ENCODE data around the gene LMO1.

LMO1 gene

DNA sequence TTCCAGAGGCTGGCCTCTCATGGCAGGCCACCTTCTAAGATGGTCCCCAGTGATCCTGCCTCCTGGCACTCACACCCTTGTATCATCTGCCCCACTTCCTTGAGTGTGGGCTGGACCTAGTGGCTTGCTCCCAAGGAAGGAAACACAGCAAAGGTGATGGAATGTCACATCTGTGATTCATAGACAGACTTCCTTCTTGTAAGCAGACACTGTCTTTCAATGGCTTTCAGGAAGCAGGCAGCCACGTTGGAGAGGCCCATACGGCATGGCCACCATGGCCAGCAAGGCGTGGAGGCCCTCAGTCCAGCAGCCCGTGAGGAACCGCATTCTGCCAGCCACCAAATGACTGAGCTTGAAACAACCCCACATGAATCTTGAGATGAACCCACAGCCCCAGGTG is 11.3 kb downstream of the LMO1 start:
- Histone ChIP-seq H3K27me3 (ENCODE audit: low read depth, low read length) (no peaks in the 10 kb centered on the region), H3K36me3 (ENCODE audit: control insufficient read depth in 1 of 2, insufficient read depth in 2 of 2, low read length in 2 of 2) (no peaks in the 10 kb centered on the region), H3K9me3 (ENCODE audit: control insufficient read depth in 1 of 2, low read length in 2 of 2) (no peaks in the 10 kb centered on the region), H3K4me3 (ENCODE audit: low read depth in 1 of 2, low read length in 2 of 2) (no peak overlapping the region), H3K4me1 (ENCODE audit: control insufficient read depth in 1 of 2, insufficient read depth in 2 of 2, low read length in 2 of 2) (no peaks in the 10 kb centered on the region), H3K27ac (ENCODE audit: low read length) (no peak overlapping the region)

DNA sequence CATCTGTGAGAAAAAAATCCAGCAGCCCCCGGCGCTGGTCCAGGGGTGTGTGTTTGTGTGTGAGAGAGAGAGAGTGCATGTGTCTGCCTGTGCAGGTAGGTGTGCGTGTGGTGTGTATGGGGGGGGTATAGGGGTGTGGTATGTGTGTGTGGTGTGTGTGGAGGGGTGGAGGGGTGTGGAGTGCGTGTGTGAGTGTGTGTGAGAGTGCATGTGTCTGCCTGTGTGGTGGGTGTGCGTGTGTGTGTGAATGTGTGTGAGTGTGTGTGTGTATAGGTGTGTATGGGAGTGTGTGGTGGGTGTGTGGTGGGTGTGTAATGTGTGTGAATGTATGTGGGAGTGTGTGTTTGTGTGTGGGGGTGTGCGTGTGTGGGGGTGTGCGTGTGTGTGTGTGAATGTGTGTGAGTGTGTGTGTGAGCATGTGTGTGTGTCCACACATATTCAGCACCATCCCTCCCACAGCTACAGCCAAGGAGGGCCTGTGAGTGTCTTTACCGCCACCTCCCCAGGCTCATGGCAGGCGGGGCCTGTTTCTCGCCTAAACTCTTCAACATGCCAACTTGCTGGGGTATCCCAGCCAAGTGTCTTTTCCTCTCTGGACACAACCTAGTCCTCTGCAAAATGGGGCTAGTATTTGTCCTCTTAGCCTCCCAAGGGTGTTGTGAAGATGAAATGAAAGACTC is 11.9 kb downstream of the LMO1 start:
- Histone ChIP-seq H3K4me1 (ENCODE audit: control insufficient read depth in 1 of 2, insufficient read depth in 2 of 2, low read length in 2 of 2) (no peaks in the 10 kb centered on the region), H3K36me3 (ENCODE audit: control insufficient read depth in 1 of 2, insufficient read depth in 2 of 2, low read length in 2 of 2) (no peaks in the 10 kb centered on the region), H3K9me3 (ENCODE audit: control insufficient read depth in 1 of 2, low read length in 2 of 2) (no peaks in the 10 kb centered on the region), H3K27me3 (ENCODE audit: low read depth, low read length) (peaks cover 4% of the 10 kb centered on the region), H3K4me3 (ENCODE audit: low read depth in 1 of 2, low read length in 2 of 2) (no peak overlapping the region), H3K27ac (ENCODE audit: low read length) (no peak overlapping the region)

DNA sequence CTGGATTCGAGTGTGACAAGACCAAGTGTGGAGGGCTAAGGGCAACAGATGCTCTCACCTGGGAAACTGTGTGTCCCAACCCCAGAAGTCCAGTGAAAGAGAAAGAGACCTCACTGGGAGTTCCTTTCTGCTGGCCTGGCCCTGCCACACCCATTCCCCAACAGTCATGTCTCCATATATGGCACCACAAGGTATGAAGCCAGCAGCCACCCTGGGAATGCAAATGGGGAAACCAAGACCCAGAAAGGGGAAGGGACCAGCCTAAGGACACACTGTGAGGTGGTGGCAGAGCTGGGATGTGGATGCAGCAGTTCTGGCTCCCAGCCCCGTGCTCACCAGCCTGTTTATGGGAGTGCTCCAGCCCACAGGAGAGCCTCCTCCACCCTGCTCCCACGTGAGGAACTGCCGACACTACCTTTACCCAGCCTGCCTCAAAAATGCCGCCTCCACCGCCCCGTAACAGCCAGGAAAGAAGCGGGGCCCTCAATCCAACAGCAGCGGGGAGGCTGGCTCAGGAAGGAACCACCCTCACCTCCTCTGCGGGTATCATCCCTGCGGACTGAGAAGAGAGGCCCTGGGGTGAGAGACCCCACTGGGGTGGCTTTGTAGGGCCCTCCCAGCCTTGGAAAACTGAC is 12.6 kb downstream of the LMO1 start:
- no peak overlapping the region for H3K4me3 ChIP-seq (ENCODE audit: low read depth in 1 of 2, low read length in 2 of 2)
- peaks cover 4% of the 10 kb centered on the region for H3K27me3 ChIP-seq (ENCODE audit: low read depth, low read length)
- H3K9me3 ChIP-seq (ENCODE audit: control insufficient read depth in 1 of 2, low read length in 2 of 2): no peaks in the 10 kb centered on the region
- H3K4me1 ChIP-seq (ENCODE audit: control insufficient read depth in 1 of 2, insufficient read depth in 2 of 2, low read length in 2 of 2): no peaks in the 10 kb centered on the region
- H3K36me3 ChIP-seq (ENCODE audit: control insufficient read depth in 1 of 2, insufficient read depth in 2 of 2, low read length in 2 of 2): no peaks in the 10 kb centered on the region
- H3K27ac ChIP-seq (ENCODE audit: low read length): no peak overlapping the region

DNA sequence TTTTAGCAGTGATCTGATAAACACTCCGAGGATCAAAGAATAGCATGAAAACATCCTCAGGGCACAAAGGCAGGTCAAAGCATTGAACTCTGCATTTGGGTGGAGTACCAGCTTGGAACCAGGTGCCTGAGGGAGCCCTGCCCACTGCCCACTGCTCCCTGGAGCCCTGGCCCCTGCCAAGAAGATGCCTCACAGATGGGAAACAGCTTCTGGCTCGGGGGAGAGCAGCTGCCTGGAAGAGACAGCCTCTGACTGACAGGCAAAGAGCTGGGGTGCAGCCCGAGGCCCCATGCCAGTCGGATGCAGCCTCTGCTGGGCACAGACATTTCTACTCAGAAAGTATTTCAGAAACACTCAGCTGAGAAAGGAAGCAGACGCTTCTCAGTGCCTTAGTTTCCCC is 13.2 kb downstream of the LMO1 start:
- H3K27ac ChIP-seq (ENCODE audit: low read length): no peak overlapping the region
- peaks cover 4% of the 10 kb centered on the region for H3K27me3 ChIP-seq (ENCODE audit: low read depth, low read length)
- H3K9me3 ChIP-seq (ENCODE audit: control insufficient read depth in 1 of 2, low read length in 2 of 2): no peaks in the 10 kb centered on the region
- H3K36me3 ChIP-seq (ENCODE audit: control insufficient read depth in 1 of 2, insufficient read depth in 2 of 2, low read length in 2 of 2): no peaks in the 10 kb centered on the region
- H3K4me1 ChIP-seq (ENCODE audit: control insufficient read depth in 1 of 2, insufficient read depth in 2 of 2, low read length in 2 of 2): no peaks in the 10 kb centered on the region
- no peak overlapping the region for H3K4me3 ChIP-seq (ENCODE audit: low read depth in 1 of 2, low read length in 2 of 2)

DNA sequence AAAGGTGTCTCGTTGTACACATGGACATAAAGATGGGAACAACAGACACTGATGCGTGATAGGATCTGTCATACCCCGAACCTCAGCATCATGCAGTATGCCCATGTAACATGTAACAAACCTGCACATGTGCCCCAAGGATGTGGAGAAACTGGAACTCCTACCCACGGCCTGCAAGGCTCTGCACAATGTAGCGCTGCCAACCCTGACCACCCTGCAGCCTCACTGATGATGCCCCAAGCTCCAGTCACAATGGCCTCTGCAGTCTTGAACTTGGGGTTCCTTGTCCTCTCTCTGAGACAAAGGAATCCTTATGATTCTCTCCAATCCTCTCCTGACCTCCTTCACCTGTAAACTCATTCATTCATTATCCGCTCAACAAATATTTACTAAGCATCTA is 14.2 kb downstream of the LMO1 start:
- H3K27ac ChIP-seq (ENCODE audit: low read length): no peak overlapping the region
- H3K4me3 ChIP-seq (ENCODE audit: low read depth in 1 of 2, low read length in 2 of 2): no peak overlapping the region
- no peaks in the 10 kb centered on the region for H3K4me1 ChIP-seq (ENCODE audit: control insufficient read depth in 1 of 2, insufficient read depth in 2 of 2, low read length in 2 of 2)
- H3K36me3 ChIP-seq (ENCODE audit: control insufficient read depth in 1 of 2, insufficient read depth in 2 of 2, low read length in 2 of 2): no peaks in the 10 kb centered on the region
- H3K9me3 ChIP-seq (ENCODE audit: control insufficient read depth in 1 of 2, low read length in 2 of 2): no peaks in the 10 kb centered on the region
- peaks cover 4% of the 10 kb centered on the region for H3K27me3 ChIP-seq (ENCODE audit: low read depth, low read length)

DNA sequence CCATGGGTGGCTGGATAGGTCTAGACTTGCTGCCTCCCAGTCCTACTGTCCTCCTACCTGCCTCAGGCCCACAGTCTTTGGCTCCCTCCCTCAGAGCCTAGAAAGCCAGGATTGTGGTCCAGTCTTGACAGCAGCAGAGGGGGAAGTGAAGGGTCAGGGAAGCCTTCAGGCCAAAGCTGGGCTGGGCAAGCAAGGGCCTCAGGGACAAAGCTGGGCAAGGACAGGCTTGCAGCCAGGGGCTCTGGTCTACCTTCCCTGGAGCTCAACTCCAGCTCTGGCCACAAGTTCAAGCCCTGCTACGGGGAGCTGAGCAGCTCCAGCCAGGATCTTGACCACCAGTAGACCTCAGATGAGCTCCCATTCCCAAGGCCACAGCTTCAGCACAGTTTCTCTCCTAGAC is 14.9 kb downstream of the LMO1 start:
- no peaks in the 10 kb centered on the region for H3K4me1 ChIP-seq (ENCODE audit: control insufficient read depth in 1 of 2, insufficient read depth in 2 of 2, low read length in 2 of 2)
- H3K36me3 ChIP-seq (ENCODE audit: control insufficient read depth in 1 of 2, insufficient read depth in 2 of 2, low read length in 2 of 2): no peaks in the 10 kb centered on the region
- no peaks in the 10 kb centered on the region for H3K9me3 ChIP-seq (ENCODE audit: control insufficient read depth in 1 of 2, low read length in 2 of 2)
- peaks cover 4% of the 10 kb centered on the region for H3K27me3 ChIP-seq (ENCODE audit: low read depth, low read length)
- H3K4me3 ChIP-seq (ENCODE audit: low read depth in 1 of 2, low read length in 2 of 2): no peak overlapping the region
- no peak overlapping the region for H3K27ac ChIP-seq (ENCODE audit: low read length)

DNA sequence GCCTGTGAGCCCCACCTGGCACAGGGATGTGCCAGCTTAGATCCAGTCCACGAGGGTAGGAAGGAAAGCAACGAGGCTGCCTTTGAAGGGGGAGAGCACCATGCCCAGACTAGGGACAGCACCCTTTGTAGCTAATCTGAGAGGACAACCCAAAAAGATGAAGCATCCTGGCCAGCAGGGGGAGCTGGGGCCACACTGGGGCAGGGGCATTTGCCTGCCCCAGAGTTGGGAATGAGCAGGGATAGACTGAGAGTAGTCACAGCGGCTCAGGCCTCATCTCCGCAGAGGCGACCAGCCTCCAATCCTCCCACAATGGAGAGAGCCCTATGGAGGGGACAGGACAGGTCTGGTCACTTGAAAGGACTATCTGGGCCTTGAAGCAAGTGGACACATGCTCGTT is 16.4 kb downstream of the LMO1 start:
- Histone ChIP-seq H3K4me1 (ENCODE audit: control insufficient read depth in 1 of 2, insufficient read depth in 2 of 2, low read length in 2 of 2) (no peaks in the 10 kb centered on the region), H3K36me3 (ENCODE audit: control insufficient read depth in 1 of 2, insufficient read depth in 2 of 2, low read length in 2 of 2) (no peaks in the 10 kb centered on the region), H3K9me3 (ENCODE audit: control insufficient read depth in 1 of 2, low read length in 2 of 2) (no peaks in the 10 kb centered on the region), H3K4me3 (ENCODE audit: low read depth in 1 of 2, low read length in 2 of 2) (no peak overlapping the region), H3K27me3 (ENCODE audit: low read depth, low read length) (peaks cover 4% of the 10 kb centered on the region), H3K27ac (ENCODE audit: low read length) (no peak overlapping the region)

DNA sequence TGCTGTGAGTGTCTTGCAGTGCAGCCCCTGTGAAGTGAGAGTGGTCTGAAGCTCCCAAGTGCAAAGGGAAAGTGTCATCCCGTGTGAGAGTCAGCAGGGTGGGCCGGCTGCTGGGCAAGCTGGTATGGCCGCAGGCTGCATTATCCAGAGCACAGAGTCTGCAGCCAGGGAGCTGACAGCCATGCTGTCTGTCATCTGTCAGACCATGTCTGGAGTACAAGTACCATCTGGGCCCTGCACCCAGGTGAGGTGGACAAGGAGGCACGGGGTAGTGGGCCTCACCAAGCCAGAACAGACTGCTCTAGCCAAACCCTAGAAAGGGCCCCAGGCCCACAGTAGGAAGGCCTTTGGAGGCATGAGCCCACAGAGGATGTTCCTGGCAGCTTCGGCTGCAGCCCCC is 20.2 kb downstream of the LMO1 start:
- Histone ChIP-seq H3K27ac (ENCODE audit: low read length) (no peak overlapping the region), H3K27me3 (ENCODE audit: low read depth, low read length) (peaks cover 4% of the 10 kb centered on the region), H3K36me3 (ENCODE audit: control insufficient read depth in 1 of 2, insufficient read depth in 2 of 2, low read length in 2 of 2) (no peaks in the 10 kb centered on the region), H3K9me3 (ENCODE audit: control insufficient read depth in 1 of 2, low read length in 2 of 2) (no peaks in the 10 kb centered on the region), H3K4me3 (ENCODE audit: low read depth in 1 of 2, low read length in 2 of 2) (no peak overlapping the region), H3K4me1 (ENCODE audit: control insufficient read depth in 1 of 2, insufficient read depth in 2 of 2, low read length in 2 of 2) (no peaks in the 10 kb centered on the region)

DNA sequence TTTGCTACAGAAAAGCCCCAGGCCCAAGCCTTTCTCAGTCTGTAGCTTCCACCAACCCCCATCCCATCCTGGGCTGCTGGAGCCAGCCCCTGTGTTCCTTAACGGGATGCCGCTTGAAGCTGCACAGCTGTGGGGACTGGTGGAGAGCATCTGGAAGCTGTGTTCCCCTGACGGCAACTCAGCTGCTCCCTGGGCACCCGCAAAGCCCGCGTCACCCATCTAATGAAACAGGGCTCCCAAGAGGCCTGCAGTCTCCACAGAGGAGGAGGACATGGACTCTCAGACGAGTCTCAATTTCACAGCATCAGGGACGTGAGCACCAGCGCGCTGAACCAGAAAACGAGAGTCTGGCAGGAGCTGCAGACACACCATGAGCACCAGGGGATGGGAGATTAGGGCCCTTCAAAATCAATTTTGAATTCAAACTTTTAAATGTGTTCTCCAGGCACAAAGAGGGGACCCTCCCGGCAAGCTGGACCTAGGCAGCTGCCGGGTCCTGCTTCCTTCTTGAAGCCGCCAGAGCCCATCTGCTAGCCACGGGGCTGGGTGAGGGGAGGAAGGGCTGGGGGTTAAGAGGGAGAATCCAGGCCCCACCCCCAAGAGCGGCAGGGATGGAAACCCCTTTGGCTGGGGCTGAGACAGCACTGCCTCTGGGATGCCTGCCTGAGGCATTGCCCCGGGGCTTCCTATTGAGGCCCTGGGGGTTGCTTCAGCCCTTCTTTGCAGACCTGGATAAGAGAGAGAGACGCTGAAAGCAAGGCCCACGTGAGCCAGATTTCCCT is 21.0 kb downstream of the LMO1 start:
- H3K9me3 ChIP-seq (ENCODE audit: control insufficient read depth in 1 of 2, low read length in 2 of 2): no peaks in the 10 kb centered on the region
- H3K4me1 ChIP-seq (ENCODE audit: control insufficient read depth in 1 of 2, insufficient read depth in 2 of 2, low read length in 2 of 2): no peaks in the 10 kb centered on the region
- H3K36me3 ChIP-seq (ENCODE audit: control insufficient read depth in 1 of 2, insufficient read depth in 2 of 2, low read length in 2 of 2): no peaks in the 10 kb centered on the region
- no peak overlapping the region for H3K4me3 ChIP-seq (ENCODE audit: low read depth in 1 of 2, low read length in 2 of 2)
- no peak overlapping the region for H3K27ac ChIP-seq (ENCODE audit: low read length)
- H3K27me3 ChIP-seq (ENCODE audit: low read depth, low read length): peaks cover 4% of the 10 kb centered on the region

DNA sequence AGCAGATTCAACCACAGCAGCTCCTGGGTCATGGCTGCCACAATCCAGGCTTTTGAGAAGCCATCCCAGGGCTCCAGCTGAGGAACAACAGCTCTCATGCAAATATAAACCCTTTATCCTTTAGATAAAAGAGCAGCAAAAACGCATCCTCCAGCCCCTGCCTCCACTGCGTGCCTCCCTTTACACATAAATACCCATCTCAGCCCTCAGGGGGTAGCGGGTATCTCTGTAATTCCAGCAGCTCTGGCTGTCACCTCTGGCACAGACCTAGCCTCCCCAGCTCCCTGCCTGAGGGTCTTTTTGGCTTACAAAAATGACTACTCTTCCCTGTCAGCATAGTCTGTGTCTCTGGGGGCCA is 21.6 kb downstream of the LMO1 start:
- no peak overlapping the region for H3K4me3 ChIP-seq (ENCODE audit: low read depth in 1 of 2, low read length in 2 of 2)
- no peak overlapping the region for H3K27ac ChIP-seq (ENCODE audit: low read length)
- no peaks in the 10 kb centered on the region for H3K36me3 ChIP-seq (ENCODE audit: control insufficient read depth in 1 of 2, insufficient read depth in 2 of 2, low read length in 2 of 2)
- H3K4me1 ChIP-seq (ENCODE audit: control insufficient read depth in 1 of 2, insufficient read depth in 2 of 2, low read length in 2 of 2): no peaks in the 10 kb centered on the region
- peaks cover 2% of the 10 kb centered on the region for H3K27me3 ChIP-seq (ENCODE audit: low read depth, low read length)
- H3K9me3 ChIP-seq (ENCODE audit: control insufficient read depth in 1 of 2, low read length in 2 of 2): no peaks in the 10 kb centered on the region

DNA sequence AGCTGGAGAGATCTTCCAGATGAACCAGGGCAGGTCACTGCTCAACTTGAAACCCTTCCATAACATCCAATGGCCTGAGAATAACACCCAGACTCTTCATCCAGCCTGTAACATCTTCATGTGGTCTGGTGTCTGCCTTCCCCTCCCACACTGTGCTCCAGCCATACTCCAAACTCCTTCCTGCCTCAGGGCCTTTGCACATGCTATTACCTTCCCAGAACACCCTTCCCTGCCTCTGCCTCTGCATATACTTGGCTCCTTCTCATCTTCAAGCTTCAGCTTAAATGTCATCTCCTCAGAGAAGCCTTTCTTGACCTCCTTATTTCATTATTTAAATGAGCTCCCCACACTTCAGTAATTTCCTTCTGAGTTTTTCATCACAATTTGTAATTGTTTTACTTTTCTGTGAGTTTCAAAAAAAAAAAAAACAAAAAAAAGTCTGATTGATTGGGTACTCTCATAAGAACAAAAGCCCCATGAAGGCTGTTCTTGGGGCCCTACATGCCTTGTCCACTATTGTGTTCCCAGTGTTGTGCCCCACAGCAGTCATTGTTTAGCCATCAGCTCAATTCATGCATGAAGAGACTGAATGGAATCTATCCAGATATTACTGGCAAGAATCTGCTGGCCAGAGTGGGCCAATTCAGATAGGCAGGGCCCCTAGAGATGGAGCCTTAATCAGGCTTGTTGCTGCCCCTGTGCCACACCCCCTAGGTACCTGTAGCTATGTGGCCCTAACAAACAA is 22.1 kb downstream of the LMO1 start:
- H3K4me1 ChIP-seq (ENCODE audit: control insufficient read depth in 1 of 2, insufficient read depth in 2 of 2, low read length in 2 of 2): no peaks in the 10 kb centered on the region
- H3K27ac ChIP-seq (ENCODE audit: low read length): no peak overlapping the region
- H3K9me3 ChIP-seq (ENCODE audit: control insufficient read depth in 1 of 2, low read length in 2 of 2): no peaks in the 10 kb centered on the region
- no peak overlapping the region for H3K4me3 ChIP-seq (ENCODE audit: low read depth in 1 of 2, low read length in 2 of 2)
- H3K36me3 ChIP-seq (ENCODE audit: control insufficient read depth in 1 of 2, insufficient read depth in 2 of 2, low read length in 2 of 2): no peaks in the 10 kb centered on the region
- no peaks in the 10 kb centered on the region for H3K27me3 ChIP-seq (ENCODE audit: low read depth, low read length)
